Measurements from ENCODE around the gene MNAT1. TPM values are rescaled to one million over a fixed set of nuclear protein-coding genes. Genes with fewer than 3 reads are reported as not detected.

The MNAT1 gene
- total RNA-seq, 1 donor from 2014 or later = 54.1 TPM

- TF ChIP-seq, protein P1, sequence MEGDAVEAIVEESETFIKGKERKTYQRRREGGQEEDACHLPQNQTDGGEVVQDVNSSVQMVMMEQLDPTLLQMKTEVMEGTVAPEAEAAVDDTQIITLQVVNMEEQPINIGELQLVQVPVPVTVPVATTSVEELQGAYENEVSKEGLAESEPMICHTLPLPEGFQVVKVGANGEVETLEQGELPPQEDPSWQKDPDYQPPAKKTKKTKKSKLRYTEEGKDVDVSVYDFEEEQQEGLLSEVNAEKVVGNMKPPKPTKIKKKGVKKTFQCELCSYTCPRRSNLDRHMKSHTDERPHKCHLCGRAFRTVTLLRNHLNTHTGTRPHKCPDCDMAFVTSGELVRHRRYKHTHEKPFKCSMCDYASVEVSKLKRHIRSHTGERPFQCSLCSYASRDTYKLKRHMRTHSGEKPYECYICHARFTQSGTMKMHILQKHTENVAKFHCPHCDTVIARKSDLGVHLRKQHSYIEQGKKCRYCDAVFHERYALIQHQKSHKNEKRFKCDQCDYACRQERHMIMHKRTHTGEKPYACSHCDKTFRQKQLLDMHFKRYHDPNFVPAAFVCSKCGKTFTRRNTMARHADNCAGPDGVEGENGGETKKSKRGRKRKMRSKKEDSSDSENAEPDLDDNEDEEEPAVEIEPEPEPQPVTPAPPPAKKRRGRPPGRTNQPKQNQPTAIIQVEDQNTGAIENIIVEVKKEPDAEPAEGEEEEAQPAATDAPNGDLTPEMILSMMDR (IDR thresholded peaks at IDR 0.05; ENCODE audit: unreplicated experiment) = no peak
- Mint-ChIP-seq H3K4me3 (ENCODE audit: low read depth) (no peak overlapping the region), H3K36me3 (ENCODE audit: insufficient read depth) (peaks cover 40% of the 10 kb centered on the region), H3K27ac (no peak overlapping the region), H3K4me1 (ENCODE audit: low read depth) (no peaks in the 10 kb centered on the region), H3K9me3 (ENCODE audit: low read depth) (peaks cover 28% of the 10 kb centered on the region), H3K27me3 (no peaks in the 10 kb centered on the region)
- no peak for DNase-seq (ENCODE audit: low spot score, unreplicated experiment)
These were observed 222.1 kb downstream of the MNAT1 start for GRCh38 chr14:60956632-60957031.

GRCh38 chr14:60958146-60958545, 223.6 kb downstream of the MNAT1 start:
- no peaks in the 10 kb centered on the region for H3K27me3 Mint-ChIP-seq
- TF ChIP-seq, protein P1 (IDR thresholded peaks at IDR 0.05; ENCODE audit: unreplicated experiment) = no peak
- H3K27ac Mint-ChIP-seq = no peak overlapping the region
- no peaks in the 10 kb centered on the region for H3K4me1 Mint-ChIP-seq (ENCODE audit: low read depth)
- no peak for DNase-seq (ENCODE audit: low spot score, unreplicated experiment)
- peaks cover 28% of the 10 kb centered on the region for H3K9me3 Mint-ChIP-seq (ENCODE audit: low read depth)
- H3K4me3 Mint-ChIP-seq (ENCODE audit: low read depth) = no peak overlapping the region
- H3K36me3 Mint-ChIP-seq (ENCODE audit: insufficient read depth) = peaks cover 40% of the 10 kb centered on the region

DNA sequence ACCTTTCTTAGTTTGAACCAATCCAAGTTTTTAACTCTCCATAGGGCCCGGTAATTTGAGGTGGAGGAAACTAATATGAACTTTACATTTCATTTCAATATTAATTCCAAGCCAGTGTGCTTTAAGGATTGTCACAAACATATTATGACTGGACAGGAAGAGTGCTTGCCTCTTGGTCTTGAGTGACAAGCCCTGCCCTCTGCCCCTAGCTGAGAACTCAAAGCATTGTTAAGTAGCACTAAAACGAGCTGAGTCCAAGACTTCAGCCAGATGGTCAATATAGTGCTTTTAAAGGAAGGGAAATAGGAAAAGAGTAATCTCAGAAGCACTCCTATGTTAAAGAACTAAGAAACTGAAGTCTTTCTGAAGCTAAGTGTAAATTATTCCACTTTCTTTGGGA, 229.2 kb downstream of the MNAT1 start:
- no peak for DNase-seq (ENCODE audit: low spot score, unreplicated experiment)
- Mint-ChIP-seq H3K27ac (no peak overlapping the region), H3K36me3 (ENCODE audit: insufficient read depth) (peaks cover 9% of the 10 kb centered on the region), H3K4me1 (ENCODE audit: low read depth) (peaks cover 3% of the 10 kb centered on the region), H3K9me3 (ENCODE audit: low read depth) (peaks cover 5% of the 10 kb centered on the region), H3K27me3 (no peaks in the 10 kb centered on the region), H3K4me3 (ENCODE audit: low read depth) (no peak overlapping the region)
- TF ChIP-seq, protein P1 (IDR thresholded peaks at IDR 0.05; ENCODE audit: unreplicated experiment) = no peak

- peaks cover 3% of the 10 kb centered on the region for H3K4me1 Mint-ChIP-seq (ENCODE audit: low read depth)
- H3K9me3 Mint-ChIP-seq (ENCODE audit: low read depth) = no peaks in the 10 kb centered on the region
- no peaks in the 10 kb centered on the region for H3K36me3 Mint-ChIP-seq (ENCODE audit: insufficient read depth)
- TF ChIP-seq, protein P1 (IDR thresholded peaks at IDR 0.05; ENCODE audit: unreplicated experiment) = no peak
- no peak overlapping the region for H3K27ac Mint-ChIP-seq
- H3K4me3 Mint-ChIP-seq (ENCODE audit: low read depth) = no peak overlapping the region
- H3K27me3 Mint-ChIP-seq = no peaks in the 10 kb centered on the region
- no peak for DNase-seq (ENCODE audit: low spot score, unreplicated experiment)
These were observed 230.3 kb downstream of the MNAT1 start for GRCh38 chr14:60964904-60965303.

DNA sequence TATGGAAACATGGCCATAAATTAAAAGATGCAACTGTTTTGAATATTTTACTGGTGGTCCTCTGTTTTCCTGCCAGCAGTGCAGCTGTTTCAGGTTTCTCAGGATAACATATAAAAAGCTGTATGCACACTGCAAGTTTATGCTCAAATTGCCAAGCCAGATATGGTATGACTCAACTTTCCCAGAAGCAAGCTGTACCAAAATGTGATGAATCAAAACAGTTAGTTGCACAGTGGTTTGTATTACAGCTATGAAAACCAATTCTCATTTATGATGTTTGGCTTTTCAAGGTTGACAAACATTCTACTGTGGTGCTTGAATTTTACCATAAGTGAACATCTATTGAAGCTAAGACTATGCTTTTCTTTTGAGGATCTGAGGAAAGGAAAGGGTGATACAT, 230.8 kb downstream of the MNAT1 start:
- no peaks in the 10 kb centered on the region for H3K36me3 Mint-ChIP-seq (ENCODE audit: insufficient read depth)
- DNase-seq (ENCODE audit: low spot score, unreplicated experiment) = no peak
- H3K27ac Mint-ChIP-seq = no peak overlapping the region
- H3K4me3 Mint-ChIP-seq (ENCODE audit: low read depth) = no peak overlapping the region
- no peaks in the 10 kb centered on the region for H3K27me3 Mint-ChIP-seq
- H3K9me3 Mint-ChIP-seq (ENCODE audit: low read depth) = no peaks in the 10 kb centered on the region
- H3K4me1 Mint-ChIP-seq (ENCODE audit: low read depth) = peaks cover 3% of the 10 kb centered on the region
- TF ChIP-seq, protein P1 (IDR thresholded peaks at IDR 0.05; ENCODE audit: unreplicated experiment) = no peak

Data from progenitor cell of endocrine pancreas (in vitro differentiated cells).